NCI-H2227 (cell line): ENCODE results near the gene CLIP1.
A peak's percentile ranks its signal among the peaks of the same experiment; 100 is the strongest.
"Not testable (repeated sequence)": the region's sequence is repeated elsewhere in the genome, so short reads cannot be mapped to it uniquely, and the experiment has no call there.

Experiments
- DNase-seq: peaks from one replicate; lab custom pipeline; 2025; ENCODE audit not compliant: unreplicated experiment; lab: John Stamatoyannopoulos, UW

The CLIP1 gene

DNA sequence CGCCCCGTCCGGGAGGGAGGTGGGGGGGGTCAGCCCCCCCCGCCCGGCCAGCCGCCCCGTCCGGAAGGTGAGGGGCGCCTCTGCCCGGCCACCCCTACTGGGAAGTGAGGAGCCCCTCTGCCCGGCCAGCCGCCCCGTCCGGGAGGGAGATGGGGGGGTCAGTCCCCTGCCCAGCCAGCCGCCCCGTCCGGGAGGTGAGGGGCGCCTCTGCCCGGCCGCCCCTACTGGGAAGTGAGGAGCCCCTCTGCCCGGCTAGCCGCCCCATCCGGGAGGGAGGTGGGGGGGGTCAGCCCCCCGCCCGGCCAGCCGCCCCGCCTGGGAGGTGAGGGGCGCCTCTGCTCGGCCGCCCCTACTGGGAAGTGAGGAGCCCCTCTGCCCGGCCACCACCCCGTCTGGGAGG lies 64.9 kb downstream of the CLIP1 start:
- not testable (repeated sequence) for DNase-seq

DNA sequence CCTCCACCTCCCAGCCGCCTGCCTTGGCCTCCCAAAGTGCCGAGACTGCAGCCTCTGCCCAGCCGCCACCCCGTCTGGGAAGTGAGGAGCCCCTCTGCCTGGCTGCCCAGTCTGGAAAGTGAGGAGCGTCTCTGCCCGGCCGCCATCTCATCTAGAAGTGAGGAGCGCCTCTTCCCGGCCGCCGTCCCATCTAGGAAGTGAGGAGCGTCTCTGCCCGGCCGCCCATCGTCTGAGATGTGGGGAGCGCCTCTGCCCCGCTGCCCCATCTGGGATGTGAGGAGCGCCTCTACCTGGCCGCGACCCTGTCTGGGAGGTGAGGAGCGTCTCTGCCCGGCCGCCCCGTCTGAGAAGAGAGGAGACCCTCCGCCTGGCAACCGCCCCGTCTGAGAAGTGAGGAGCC lies 65.5 kb downstream of the CLIP1 start:
- DNase-seq: not testable (repeated sequence)

DNA sequence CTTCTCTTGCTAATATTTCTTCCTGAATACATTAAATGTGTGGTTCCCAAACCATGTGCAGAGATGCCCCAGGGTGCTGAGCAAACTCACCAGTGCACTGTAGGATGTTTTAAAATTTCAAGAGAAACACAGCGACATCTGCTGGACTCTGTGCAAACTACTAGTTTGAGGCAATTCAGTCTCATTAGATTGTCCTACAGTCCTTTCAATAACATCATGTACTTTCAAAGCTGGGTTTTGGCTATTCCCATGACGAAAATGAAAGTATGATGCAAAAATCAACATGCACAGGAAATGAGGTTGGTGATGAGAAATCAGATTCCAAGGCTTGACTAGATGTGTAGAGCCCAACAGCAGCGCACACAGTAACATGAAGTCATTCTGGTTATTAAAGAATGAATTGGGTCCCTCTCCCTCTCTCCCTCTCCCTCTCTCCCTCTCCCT lies 66.3 kb downstream of the CLIP1 start:
- DNase-seq: peak; percentile 73

DNA sequence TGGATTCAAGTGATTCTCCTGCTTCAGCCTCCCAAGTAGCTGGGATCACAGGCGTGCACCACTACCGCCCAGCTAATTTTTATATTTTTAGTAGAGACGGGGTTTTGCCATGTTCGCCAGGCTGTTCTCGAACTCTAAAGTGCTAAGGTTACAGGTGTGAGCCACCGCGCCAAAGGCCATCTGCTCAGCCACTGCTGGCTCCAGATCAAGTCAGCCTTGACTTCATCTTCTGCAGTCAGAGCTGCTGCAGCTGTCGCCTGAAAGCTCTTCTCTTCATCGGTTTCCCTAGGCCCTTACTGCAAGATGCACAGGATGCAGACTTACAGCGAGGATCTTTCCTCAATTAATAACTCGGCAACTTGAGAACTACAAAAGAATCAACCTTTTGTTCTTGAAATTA lies 66.8 kb downstream of the CLIP1 start:
- no peak for DNase-seq

DNA sequence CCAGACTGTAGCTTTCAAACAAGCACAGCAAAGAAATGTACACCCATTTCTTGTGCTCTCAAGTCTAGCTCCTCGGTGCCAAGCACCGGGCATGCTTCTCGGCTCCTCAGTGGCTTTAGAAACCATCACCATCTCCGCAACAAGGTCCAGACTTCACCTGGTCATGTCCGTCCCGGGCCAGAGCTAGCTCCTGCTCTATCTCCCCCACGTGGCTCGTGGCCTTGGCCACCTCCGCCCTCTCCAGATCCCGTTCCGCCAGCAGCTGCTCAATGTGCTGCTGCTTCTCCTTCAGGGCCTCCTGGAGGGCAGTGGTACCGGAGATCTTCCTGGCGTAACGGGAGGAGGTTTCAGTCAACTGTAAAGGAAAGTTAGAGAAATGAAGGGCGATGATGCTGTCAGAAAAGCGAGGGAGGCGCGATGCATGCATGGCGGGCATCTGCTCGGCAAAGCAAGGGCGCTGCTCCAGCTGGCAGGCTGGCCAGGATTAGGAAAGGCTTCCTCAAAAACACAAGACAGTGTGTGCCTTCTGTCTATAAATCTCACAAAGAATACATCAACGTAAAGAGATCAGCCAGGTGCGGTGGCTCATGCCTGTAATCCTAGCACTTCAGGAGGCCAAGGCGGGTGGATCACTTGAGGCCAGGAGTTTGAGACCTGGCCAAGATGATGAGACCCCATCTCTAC lies 67.4 kb downstream of the CLIP1 start:
- no peak for DNase-seq

DNA sequence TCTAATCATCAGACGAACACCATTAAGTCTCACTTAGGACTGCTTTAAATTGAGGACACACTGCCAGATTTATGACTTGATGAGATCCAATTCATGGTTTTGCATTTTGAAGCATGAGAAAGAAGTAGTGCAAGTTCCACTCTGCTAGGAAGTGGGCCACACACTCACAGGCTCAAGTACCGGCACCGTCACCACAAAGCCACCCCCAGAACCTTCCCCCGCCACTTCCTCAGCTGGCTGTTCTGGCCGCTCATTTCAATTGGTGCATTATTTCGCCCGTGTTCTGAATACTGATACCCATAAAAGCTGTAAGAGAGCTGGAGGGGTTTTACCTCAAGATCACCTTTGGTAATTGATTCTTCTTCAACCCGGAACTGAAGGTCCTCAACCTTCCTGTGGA lies 70.1 kb downstream of the CLIP1 start:
- DNase-seq: no peak

DNA sequence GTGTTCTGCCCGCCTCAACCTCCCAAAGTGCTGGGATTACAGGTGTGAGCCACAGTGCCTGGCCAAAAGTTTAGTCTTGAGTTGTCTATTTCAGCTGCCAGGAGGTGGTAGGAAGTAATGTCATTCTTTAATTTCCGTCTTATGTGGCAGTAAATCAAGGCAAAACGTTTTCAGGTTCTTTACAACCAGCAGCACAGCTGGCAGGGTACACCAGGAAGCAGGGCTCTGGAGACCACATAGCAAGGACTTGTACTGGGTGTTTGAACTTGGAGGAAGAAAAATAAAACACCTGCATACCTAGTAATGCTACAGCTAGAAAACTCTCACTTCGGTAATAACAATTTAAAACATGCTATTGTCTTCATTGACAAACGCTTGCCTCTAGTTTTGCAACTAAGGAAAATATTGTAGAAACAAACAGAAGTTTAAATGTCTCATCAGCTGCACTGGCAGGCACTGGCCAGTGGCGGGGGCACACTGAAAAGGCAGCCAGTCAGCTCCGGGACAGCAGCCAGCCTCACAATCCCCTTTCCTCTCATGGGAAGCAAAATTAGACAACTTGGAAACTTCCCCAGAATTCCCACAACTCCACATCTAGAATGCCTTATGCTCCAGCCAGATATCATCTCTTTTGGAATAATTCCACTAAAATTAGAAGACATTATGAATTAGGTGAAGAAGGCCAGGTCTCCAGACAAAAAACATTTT lies 72.2 kb downstream of the CLIP1 start:
- DNase-seq: no peak

DNA sequence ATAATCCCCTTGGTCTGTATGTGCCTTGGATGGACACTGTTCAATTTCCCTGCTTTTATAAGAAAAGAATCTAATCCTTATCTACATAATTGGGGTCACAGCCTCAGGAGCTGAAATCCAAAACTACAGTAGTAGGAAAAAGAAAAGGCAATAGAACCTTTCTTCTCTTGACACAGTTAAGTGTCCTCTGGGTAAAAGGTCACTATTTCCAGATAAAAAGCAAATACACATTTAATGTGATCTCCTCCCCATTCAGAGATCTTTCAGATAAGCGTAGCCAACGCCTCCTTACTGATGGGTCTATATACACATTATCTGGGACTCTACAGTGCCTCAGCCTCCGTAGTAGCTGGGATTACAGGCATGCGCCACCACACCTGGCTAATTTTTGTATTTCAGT lies 73.4 kb downstream of the CLIP1 start:
- no peak for DNase-seq

DNA sequence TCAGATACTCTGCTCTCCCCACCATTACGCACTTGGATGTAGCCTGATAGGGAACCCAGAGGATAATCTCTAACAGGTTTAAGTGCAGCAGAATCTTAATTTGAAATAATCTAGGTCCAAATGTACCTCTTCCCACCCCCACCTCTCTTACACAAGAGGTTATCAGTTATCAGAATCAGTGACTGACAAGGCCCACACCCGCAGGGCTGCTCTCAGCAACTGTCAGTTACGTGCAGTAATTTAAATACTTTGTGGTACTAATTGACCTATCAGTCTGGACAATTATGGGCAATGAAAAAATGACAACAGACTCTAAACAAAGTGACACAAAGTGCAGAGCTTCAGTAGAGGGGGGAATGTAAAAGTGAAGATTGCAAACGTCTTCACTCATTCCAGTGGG lies 74.0 kb downstream of the CLIP1 start:
- no peak for DNase-seq

DNA sequence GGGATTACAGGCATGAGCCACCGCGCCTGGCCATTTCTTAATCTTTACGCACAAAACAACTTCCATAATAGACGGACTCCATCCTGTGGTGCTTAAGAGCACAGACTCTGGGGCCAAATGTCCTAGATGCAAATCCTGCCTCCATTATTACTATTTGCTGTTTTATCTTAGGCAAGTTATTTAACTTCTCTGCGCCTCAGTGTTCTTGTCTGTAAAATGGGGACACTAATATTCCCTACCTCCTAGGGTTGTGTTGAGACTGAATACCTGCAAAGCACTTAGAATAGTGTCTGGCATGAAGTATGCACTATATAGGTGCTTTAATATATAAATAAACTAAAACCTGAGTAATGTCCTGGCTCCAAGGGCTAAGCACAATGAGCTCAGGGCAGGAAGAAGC lies 76.4 kb downstream of the CLIP1 start:
- DNase-seq: no peak

DNA sequence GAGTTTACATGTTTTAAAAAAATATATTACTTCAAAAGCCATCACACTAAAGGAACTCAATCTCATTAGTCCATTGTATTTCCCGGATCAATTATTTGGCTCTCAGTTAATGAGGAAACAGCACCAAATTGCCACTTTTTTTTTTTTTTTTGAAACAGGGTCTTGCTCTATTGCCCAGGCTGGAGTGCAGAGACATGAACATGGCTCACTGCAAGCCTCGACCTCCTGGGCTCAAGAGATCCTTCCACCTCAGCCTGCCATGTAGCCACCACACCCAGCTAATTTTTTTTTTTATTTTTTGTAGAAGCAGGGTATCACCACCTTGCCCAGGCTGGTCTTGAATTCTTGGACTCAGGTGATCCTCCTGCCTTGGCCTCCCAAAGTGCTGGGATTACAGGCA lies 77.4 kb downstream of the CLIP1 start:
- DNase-seq: no peak

DNA sequence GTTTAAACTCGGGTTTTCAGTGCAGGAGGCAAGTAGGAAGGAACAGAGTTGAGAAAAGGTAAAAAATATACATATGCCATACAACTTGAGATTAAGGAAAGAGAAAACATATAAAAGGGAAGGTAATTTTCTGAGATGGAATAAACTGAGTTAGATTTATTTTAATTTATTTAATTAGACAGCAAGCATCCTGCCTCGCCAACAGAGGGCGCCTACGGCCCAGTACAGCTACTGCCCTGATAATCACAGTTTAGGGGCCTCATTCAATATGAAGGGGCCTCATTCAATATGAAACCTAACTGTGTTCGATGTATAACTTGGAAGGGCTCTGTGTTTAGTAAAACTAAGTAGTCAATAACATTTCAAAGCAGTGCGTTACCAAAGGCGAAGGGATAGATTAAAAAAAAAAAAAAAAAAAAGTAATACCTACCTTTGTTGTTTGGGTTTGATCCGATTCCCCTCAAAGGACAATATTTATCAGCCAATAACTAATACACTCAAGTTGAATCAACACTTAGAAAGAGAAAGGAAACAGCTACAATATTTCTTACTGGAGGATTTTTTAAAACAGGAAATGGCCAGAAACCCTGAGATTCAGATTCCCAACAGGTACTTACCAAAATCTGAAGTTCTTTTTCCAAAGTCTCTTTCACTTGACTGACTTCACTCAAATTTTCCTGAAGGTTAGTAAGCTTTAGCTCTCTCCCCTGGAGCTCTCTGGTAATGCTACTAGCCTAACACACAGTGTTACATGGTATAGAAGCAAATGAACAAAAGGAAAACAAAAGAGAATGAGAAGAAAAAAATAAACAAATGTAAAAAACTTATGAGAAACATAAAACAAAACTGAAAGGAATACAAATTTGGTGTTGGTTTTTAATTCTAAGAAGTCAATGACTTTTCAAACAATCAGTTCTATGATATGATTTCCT lies 86.2 kb downstream of the CLIP1 start:
- DNase-seq: no peak

DNA sequence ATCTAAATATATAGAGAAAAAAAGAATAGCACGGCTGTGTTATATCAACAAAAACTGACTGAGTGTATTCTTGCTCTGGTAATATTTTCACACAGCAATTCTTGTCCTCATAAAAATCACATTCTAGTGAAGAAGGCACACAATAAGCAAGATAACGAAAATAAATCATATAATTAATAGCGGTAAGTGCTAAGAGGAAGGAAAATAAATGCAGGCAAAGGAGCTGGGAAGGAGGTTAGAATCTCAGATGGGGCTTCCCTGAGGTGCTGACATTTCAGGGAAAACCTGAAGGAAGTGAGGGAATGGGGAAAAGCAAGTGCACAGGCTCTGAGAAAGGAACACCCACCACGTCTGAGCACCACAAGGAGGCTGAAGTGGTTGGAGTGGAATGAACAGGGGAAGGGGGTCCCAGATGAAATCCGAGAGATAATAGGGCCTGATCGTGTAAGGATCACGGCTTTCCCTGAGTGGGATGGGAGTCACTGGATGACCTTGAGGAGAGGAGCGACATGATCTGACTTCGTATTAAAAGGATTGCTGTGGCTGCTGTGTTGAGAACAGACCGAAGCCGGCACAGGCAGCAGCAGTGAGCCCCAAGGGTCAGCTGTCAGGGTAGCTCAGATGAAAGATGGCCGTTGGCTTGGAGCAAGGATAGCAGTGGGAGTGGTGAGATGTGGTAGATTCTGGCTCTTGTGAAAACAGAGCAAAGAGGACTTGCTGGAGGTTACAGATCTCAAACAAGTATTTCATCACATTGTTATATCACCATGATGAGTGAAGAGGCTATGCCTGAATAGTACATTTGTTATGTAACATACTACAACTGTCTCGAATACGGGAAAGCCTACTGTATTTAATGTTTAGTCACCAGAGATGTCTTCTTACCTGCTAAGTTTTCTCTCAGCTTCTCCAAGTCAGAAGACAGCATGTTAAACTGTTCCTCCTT lies 89.1 kb downstream of the CLIP1 start:
- no peak for DNase-seq

DNA sequence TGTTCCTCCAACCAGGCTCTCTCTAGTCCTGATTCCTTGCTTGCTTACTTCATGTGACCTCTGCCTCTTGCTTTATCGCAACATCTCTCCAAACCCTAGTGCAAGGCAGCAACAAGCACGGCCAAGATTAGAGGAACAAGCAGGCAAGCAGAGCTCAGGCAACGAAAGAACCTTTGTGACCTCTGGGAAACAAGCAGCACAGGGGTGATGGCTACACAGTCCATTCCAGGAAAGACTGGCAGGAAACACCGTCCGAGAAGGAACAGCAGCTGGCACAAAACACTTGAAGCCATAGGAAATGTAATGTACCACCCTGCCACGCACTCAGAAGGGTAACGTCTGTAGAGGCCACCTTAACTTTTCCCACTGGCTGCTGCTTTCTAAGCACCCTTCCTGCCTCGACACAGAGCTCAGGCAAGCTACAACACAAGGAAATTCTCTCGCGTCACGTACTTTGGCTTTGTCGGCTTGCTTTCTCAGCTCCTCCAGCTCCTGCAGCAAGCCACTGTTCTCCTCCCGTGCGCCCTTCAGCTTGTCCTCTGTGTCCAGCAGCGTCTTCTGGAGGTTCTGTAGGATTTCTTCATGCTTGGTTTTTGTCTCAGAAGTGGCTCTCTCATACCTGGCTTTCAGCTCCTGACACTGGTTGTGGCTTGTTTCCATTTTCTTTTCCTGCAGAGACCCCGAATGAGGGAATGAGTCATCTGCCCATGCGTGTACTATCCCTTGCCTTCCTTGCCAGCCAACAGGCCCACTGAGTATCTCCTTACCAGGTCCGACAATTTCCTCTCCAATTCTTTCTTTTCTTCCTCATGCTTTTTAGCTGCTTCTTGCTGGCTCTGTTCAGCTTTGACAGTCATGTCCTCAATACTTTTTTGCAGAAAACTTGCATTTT lies 94.7 kb downstream of the CLIP1 start:
- no peak for DNase-seq

DNA sequence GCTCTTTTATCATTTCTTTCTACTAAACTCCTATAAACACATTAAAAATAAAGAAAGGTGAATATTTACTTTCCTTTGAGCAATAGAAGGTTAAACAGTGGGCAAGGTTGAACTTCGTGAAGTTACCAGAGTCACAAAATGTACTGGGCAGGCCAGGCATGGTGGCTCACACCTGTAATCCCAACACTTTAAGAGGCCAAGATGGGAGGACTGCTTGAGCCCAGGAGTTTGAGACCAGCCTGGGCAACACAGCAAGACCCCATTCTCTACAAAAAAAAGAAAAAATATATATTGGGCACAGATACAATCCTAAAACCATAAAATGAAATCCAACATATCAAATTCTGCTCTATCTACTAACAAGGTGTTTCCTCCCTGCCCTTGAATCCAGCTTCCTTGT lies 95.5 kb downstream of the CLIP1 start:
- no peak for DNase-seq

DNA sequence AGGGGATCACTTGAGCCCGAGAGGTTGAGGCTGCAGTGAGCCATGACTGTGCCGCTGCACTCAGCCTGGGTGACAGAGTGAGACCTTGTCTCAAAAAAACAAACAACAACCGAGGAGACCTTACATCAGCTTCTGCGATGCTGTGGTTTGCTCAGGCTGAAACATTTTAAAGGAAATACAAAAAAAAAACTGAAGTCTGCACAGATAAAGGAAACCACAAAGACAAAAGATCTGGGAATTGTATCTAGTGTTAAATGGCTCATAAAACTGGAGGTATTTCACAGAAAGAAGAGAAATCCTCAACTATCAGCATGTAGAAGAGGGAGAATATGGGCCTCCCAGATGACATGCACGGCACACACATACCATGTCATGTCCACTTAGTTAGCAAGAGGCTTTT lies 95.9 kb downstream of the CLIP1 start:
- DNase-seq: no peak

DNA sequence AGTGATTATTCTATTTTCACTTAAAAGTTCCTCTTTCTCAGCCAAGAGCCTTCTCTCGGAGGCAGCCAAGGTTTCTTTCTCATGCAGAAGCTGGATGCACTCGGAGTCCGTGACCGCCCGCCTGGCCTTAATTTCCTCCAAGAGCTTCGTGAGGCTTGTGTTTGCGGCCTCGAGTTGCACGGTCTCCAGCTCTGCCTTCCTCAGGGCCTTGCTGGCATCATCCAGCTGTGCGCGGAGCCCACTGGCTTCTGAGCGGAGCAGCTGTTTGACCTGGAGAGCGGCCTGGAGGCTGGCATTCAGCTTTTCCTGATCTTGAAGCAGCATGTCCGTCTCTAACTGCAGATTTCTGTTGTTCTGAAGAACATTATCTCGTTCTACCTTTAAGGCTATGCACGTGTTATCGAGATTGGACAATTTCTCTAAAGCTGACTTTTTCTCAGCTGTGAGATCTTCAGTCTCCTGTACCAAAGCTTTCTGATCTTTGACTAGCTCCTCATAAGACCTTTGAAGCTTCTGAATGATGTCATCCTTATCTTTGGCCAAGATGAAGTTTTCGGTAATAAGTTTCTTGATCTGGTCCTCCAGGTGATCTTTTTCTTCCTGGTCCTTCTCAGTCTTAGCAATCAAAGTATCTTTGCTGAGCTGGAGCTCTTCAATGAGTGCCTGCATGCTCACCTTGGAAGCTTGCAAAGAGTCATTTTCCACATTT lies 99.0 kb downstream of the CLIP1 start:
- DNase-seq: no peak

DNA sequence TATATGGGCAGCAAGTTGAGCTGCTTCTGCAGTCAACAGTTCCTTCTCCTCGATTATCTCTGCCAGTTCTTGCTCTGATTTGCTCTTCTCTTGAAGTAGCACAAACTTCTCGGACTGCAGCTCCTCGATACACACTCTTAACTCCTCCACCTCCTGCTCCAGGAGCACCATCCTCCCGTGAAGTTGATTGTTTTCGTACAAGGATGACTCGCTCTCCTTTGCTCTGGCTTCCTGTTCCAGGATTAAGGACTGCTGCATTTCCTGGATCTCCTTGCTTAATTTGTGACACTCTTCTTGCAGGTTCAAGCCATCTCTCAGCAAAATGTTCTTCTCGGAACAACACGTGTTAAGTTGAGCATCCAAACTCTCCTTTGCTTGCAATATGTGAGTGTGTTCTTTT lies 100.0 kb downstream of the CLIP1 start:
- no peak for DNase-seq
